ENCODE data around the gene FAM25C.
"Not testable (repeated sequence)": the region's sequence is repeated elsewhere in the genome, so short reads cannot be mapped to it uniquely, and the experiment has no call there.

The FAM25C gene

DNA sequence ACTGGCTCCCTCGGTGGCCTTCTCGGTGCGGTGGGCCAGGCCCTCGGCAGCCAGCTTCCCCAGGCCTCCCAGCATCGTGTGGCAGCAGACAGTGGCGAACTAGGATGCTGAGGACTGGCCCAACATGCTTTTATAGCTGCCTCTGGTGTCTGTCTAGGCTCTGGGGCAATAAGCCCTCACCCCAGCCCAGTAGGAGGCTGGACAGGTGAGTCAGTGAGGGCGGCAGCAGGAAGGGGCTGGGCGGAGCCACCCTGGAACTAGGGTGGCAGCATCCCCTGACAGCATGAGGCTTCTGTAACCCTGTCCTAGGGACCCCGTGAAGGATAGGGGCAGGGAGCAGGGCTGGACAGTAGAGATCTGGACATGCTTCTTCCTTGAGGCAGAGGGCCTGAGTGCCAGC, at the start of gene FAM25C:
Gene FAM25C, minus strand, starts transcription at position 101 of the 400 bp plus-strand sequence. Its CDS starts 26 bp downstream, at position 75.
- not testable (repeated sequence) for DNase-seq (ENCODE audit: low read depth, low spot score)

DNA sequence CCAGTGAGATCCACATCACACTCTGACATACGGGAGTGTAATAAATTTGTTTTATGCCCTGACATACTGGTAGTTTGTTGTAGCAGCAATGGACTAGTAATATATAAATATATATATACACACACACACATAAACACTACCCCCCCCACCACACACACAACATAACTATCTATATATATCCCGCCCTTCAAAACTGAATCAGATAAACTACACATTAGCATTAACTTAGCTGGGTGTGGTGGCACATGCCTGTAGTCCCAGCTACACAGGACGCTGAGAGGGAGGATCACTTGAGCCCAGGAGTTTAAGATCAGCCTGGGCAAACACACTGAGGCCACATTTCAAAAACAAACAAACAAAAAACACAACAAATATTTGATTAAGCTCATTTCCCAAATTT, 45.0 kb upstream of the FAM25C start:
- not testable (repeated sequence) for DNase-seq (ENCODE audit: low read depth, low spot score)

DNA sequence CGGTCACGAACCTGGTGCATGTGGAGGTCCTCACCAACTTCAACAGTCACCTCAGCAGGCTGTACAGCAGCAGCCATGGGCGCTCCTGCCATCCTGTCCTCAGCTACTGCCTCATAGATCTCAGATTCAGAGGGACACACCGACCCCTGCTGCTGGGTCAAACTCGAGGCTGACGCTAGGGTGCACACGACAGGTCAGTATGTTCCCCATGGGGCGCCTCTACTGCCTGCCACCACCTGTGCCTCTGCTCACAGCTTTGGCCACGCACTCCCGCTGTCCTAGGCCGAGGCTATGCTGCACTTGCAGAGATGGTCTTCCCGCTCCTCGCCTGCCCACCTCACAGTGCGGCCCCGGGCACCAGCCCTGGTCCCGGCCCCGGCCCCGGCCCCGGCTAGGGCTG, 31.8 kb upstream of the FAM25C start:
- not testable (repeated sequence) for DNase-seq (ENCODE audit: low read depth, low spot score)

DNA sequence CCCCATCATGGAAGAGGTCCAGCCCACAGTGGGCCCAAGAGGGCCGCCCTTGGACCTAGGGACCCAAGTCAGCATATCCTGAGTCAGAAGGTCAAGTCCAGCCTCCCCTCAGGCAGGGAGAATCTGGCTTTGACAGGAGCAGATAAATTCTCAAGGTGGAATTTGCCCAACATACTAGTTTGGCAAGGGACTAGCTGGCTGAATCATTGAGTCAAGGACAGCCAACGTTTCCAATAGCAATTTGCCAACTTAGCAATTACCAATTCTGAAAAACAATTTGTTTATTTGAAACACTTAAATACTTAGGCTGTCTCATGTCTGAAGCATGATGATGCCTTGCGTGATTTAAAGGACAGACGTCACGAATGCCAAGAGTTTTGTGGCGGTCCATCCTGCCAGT, 2.7 kb upstream of the FAM25C start:
- DNase-seq (ENCODE audit: low read depth, low spot score) = not testable (repeated sequence)

DNA sequence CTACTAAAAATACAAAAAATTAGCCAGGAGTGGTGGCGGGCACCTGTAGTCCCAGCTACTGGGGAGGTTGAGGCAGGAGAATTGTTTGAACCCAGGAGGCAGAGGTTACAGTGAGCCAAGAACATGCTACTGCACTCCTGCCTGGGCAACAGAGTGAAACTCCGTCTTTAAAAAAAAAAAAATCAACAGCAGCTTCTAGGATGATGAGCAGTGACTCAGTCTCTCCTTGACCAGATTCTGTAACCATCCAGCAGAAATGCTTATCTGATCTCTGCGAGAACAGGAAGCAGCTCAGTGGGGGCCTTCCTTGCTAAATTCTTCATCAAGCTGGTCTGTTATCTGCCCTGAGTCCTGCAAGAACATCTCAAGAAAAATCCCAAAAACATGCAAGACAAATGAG, 5.5 kb downstream of the FAM25C start:
- DNase-seq (ENCODE audit: low read depth, low spot score) = not testable (repeated sequence)

DNA sequence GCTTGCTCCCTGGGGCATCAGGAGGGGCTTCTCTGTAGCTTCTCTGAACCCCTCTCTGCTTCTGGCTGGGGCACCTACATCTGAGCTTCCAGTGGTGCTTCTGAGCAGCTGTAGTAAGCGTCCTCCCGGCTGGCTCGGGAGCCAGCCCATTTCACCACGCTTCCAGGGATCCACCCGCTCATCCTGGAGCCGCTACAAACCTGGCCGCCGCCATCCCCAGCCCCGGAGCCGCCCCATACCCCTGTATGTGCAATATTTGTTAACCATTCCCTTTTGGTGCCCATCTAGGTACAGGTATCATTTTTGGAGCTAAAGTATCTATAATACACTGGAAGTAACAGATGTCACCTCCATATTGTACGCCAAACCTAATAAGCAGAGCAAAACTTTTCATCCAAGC, 7.0 kb downstream of the FAM25C start:
- not testable (repeated sequence) for DNase-seq (ENCODE audit: low read depth, low spot score)

DNA sequence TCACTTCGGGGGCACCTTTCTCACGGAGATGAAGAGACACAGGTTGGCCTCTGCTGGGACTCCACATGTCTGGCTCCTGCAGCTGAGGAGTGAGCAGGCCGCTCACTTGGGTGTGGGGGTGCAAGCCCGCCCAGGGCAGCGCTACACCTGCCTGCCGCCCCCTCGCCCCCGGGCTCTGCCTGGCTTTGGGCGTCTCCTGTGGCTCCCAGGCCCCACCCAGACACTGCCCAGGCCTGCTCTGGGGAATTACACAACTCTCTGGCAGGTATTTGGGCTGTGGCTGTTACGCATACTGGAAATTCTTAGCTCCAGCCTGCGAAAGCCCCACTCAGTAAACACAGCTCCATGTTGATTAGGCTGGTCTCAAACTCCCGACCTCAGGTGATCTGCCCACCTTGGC, 7.9 kb downstream of the FAM25C start:
- not testable (repeated sequence) for DNase-seq (ENCODE audit: low read depth, low spot score)

DNA sequence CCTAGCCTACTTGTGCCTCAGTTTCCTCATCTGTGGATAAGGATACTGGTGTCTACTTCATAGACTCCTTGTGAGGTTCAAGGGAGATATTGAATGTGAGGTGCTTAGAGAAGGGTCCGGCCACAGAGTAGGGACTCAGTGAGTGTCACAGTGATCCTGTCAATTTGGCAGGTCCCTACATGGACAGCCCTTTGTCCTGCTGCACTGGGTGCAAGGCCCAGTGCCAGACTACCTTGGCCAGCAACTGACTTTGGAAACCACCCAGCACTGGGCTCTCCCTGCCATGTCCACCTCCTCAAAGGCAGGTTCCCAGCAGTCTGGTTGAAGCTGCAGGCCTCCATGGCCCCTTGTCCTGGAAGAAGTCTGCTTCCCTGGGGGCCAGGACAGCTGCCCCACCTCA, 9.5 kb downstream of the FAM25C start:
- not testable (repeated sequence) for DNase-seq (ENCODE audit: low read depth, low spot score)

DNA sequence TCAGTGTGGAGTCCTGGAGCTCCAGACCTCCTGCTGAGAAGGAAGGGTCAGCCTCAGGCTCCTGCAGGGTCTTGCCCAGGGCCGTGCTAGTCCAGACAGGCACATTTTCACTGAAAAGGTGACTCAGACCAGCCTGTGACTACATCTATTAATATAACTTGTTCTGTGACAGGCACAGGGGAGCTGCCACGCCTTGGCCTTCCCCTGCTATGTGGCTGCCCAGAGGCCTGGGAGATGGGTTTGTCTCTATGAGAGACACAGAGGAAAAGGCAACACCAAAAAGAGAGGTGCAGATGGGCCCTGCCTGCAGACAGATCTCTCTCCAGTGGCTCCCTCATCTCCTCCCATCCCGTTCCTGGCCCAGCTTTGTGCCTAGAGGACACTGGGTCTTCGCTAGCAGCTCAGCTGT, 10.0 kb downstream of the FAM25C start:
- DNase-seq (ENCODE audit: low read depth, low spot score) = not testable (repeated sequence)

DNA sequence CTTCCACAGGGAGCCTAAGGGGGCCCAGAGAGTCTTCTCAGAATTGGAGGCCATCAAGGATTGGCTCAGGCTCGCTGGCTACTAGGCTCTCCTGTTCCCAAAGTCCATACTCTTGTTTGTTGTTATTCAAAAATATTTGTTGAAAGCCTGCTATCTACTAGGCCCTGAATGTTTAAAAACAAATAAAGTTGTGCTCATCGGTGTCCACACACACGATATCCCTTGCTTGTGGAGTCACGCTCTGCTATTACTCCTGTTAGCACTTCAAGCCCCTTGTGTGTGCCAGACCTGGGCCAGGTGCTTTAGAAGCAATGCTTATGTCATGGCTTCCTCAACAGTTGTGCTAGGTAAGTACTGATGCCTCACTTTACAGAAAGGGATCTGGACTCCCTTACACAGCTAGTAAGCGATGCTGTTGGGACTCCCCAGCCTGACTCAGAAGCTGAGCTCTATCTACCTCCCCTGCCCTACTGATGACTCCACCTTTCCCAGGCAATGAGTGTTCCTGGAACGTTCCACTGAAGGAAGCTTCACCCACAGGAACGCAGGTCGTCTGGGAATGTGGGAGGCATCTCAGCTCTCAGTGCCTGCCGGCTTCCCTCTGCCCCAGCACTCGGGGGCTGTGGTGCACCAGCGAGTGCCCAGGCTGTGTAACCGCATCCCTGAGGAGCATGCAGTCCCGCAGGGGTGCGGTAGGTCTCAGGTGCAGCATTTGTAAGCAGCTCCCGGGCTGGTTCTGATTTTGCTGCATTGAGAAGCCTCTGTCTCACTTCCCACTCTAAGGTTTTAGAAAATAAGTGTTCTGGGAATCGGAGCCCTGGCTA, 10.7 kb downstream of the FAM25C start:
- DNase-seq (ENCODE audit: low read depth, low spot score) = not testable (repeated sequence)

DNA sequence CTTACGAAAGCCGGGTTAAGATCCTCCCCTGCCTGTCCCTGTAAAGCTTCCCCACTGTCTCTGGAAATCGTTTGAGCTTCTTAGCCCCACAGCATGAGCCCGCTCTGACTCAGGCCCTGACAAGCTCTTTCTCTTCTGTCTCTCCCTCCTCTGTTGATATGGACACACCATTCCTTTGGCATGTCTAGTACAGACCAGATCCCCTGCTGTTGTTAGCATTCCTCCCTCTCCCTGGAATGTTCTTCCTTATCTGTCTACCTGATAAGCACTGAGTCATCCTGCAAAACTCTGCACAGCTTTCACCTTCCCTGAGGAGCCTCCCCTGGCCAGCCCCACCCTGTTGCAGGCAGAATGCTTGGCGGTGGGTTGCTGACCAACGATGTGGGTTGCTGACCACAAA, 11.6 kb downstream of the FAM25C start:
- DNase-seq (ENCODE audit: low read depth, low spot score) = not testable (repeated sequence)

DNA sequence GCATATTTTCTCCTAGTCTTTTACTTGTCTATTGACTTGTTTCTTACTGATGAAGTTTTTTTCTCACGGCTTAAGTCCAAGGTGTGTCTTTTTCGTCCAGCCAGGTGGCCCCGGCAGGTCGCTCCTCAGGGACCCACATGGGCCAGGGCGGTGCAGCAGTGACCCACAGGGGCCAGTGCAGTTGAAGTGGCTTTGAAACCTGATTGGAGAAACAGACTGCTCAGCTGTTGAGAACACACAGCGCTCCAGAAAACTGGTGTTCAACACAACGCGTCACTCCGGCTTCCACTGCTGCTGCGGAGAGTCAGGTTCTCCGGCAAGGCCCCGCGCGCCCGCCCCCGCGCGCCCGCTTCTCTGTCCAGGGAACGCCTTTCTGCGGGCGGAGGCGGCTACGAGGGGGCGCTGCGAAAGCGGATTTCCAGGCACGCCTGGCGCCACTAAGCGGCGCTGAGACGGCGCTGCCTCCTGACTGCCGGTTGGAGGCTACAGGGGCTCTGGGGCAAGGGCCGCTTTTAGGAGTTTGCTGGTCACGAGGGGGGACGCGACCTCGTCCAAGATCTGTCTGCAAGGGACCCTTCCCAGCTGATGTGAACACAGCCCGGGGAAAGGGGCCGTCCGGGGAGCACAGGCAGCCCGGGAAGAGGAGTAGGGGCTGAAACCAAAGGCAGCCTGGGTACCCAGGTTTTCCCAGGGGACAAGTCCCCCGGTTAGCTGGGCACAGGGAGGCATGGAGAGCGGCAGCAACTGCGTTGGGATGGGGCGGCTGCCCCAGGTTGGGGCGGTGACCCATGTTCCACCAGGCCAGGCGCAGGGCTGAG, 13.0 kb downstream of the FAM25C start:
- DNase-seq (ENCODE audit: low read depth, low spot score) = not testable (repeated sequence)

DNA sequence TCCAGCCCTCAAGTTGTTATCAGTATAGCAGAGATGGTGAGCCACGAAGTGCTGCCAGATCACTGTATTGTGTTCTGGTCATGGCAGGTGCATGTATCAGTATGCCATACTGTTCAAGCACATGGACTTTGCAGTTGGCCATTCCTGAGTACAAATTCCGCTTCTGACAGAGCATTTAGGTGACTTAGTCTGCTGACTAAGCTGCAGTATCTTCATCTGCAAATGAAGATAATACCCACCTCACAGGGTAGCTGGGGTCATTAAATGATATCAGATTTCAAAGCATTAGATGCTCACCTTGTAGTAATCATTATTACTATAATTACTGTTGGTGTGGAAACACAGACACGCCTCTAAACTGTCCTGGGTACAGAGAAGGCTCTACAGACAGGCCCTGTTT, 24.2 kb downstream of the FAM25C start:
- not testable (repeated sequence) for DNase-seq (ENCODE audit: low read depth, low spot score)

DNA sequence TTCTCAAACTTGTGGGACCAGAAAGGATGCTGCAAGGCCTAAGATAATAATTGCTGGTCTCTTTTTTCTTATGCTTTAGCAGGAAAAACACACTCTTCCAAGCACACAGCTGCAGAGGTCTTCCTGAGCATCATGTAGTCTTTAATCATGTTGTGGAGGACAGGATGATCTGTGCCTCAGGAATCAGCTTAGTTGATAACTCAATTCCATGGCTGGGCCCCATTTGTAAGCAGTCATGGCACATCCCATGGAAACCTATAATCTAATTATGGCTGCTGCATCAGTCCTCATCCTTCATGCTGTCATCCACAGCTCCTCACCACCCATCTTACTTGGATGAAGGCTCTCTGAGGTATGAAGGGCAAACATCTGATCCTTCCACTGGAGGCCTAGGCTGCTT, 26.5 kb downstream of the FAM25C start:
- not testable (repeated sequence) for DNase-seq (ENCODE audit: low read depth, low spot score)

DNA sequence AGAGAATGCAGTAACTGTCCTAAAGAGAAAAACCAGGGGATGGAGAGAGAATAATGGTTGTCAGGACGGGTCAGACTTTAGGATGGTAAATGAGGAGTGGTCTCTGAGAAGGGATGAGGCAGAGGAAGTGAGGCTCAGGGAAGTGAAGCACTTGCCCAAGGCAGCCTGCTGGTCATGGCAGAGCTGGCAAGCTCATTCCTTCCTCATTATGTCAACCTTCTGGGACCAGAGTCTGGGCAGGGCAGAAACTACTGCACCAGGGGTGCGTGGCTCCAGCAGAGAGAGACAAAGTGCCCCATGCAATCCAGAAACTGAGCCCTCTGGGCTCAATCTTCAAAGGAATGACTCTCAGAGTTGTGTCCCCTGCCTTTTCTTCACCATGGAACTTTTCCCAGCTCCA, 27.5 kb downstream of the FAM25C start:
- DNase-seq (ENCODE audit: low read depth, low spot score) = not testable (repeated sequence)

DNA sequence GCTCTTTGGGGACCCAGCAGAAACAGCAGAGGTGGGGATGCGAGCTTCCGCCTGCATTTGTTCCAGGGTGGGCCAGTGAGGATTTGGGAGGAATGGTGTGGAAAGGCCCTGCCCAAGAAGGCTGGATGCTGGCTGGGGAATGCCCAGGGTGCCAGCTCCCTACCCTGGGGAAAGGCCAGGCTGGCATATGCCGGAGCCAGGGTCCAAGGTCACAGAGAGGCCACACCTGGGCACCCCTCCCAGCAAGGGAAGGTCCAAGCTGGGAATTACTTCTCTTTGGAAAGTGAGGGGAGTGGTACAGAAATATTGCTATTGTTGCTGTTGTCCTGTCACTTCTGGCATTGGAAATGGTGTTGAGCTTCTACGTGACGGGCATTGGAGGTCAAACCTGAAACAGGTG, 28.0 kb downstream of the FAM25C start:
- DNase-seq (ENCODE audit: low read depth, low spot score) = not testable (repeated sequence)

DNA sequence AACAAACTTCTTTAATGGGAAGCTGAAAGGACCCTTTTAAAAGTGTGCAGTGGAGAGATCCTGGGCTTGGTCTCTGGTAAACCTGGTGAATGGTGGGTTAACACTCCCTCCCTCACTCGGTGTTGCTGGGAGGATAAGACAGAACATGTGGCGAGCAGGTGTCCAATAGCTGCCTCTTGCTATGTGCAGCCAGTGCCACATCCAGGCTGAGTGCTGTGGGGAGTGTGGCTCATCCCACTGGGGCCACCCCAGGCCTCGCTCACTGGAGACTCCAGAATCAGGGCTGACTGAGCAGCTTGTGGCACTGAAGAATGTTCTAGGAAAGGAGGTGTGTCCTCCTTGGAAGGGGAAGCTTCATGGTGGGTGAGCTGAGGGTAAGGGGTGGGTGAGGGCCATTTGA, 29.5 kb downstream of the FAM25C start:
- DNase-seq (ENCODE audit: low read depth, low spot score) = not testable (repeated sequence)

DNA sequence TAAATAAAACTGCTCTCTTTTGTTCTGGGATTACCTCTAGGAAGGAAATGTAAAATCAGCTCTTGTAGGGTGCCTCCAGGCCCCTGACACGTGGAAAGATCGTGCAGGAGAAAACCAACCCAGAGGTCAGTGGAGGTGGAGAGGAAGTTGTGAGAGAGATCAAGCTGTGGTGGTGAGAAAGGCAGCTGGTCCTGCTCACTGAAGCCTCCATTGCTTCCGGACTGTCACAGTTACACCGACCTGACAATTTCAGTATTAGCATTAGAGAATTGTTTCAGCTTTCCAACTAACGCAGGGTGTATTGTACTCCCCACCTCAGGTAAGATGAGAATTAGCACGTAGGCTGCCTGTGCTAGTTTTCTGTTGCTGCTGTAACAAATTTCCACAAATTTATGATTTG, 30.6 kb downstream of the FAM25C start:
- DNase-seq (ENCODE audit: low read depth, low spot score) = not testable (repeated sequence)

DNA sequence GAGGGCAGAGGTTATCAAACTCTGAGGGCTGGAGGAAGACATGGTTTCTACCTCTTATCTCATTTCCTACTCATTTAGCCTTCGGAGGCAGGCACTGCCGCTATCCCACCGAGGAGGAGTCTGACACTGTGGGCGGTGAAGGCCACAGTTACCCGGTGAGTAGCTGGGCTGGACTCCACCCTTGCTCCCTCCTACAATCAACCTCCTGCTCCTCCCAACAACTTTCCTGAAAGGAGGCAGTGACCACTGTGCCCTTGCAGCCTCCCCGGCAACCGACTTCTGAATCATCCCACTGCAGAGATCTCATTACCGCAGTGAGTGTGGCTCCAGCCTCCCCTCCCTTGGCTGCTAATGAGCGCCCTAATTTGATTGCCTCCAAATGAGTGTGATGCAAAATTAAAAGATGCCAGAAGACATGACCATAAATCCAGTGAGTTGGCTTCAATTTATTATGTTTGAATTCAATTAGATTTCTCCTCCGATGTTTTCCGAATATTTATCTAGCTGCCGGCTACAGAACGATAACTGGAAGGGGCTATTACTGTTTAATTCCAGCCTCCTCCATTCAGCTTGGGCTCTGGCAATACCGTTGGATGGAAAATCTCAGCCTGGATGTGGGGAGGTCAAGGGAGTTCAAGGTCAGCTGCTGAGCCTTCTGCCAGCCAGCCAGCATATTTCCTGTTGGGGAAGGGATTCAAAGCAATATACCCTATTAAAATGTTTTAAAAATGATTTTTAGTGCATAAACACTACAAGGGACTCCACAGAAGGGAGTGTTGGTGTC, 35.1 kb downstream of the FAM25C start:
- DNase-seq (ENCODE audit: low read depth, low spot score) = not testable (repeated sequence)

DNA sequence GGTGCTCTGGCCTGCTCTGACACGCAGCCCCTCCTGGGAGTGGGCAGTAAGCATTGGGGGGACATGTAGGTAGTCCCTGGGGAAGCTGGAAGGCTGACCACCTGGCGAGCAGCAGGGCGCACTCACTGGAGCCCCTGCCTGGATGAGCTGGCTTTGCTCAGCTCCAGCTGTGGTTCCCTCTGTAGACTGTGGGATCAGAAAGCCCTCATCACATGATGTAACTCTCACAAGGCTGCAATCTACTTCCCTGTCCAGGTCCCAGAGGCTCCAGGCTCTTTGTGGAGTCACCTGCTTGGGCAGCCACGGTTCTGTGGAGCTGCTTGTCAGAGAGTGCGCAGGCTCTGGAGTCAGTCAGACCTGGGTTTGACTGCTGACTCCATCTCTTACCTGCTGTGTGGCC, 36.8 kb downstream of the FAM25C start:
- not testable (repeated sequence) for DNase-seq (ENCODE audit: low read depth, low spot score)

DNA sequence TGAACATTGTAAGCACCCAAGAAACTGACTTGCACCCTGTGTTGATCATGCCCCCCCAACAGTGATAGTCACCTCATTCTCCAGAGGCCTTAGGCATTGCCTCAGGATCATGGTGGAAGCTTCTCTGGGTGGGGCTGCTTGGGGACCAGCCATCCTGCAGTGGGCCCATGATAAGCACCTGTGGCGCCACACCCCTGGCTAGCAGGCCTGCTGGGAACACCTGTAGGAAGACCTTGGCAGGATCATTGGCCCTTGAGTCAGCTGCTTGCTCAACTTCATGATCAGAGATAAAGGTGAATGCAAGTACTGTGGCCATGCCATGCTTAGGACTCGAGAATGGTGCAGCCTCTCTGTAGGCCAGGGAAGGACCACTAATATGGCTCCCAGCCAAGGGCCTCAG, 38.9 kb downstream of the FAM25C start:
- DNase-seq (ENCODE audit: low read depth, low spot score) = not testable (repeated sequence)

DNA sequence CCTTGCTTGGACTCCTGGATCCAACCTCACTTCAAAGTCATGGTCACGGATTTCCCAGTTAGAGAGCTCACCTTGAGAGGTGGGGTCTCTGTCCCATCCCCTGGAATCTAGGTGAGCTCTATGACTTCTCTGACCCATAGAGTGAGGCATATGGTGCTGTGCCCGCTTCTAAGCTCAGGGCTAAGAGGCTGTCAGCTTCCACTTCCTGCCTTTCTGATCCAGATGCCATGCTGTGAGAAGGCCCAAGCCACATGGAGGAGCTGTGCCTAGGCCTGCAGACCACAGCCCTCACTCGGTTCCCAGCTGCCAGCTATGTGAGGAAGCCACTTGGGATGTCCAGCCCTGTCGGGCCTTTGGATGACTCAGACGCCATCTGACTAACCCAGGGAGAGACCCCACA, 39.9 kb downstream of the FAM25C start:
- DNase-seq (ENCODE audit: low read depth, low spot score) = not testable (repeated sequence)
